Tibial artery (tissue), 4 donors: ENCODE results near the gene G0S2.

Experiments
- DNase-seq, 2 donors: peaks; one replicate each; pipeline ENCODE4 v3.0.0-alpha.2; 2019
- H3K27ac ChIP-seq, 2 donors: fragments of 200-600 bp; sonication (generic) in 1 of 2; 1 replicate in 1 of 2; 2 replicates in 1 of 2; pipeline ENCODE4 v1.5.1; 2018 to 2019; ENCODE audit warnings: mild to moderate bottlenecking in 1 of 2
- H3K27me3 ChIP-seq, 2 donors: fragments of 200-600 bp; sonication (generic) in 1 of 2; one replicate each; pipeline versions ENCODE4 v1.5.1 to v1.6.0; 2016 to 2019
- H3K36me3 ChIP-seq, 3 donors: fragments of 200-600 bp; sonication (generic) in 2 of 3; one replicate each; pipeline ENCODE4 v1.5.1; 2016 to 2019; ENCODE audit warnings: mild to moderate bottlenecking in 2 of 3
- H3K4me1 ChIP-seq, 4 donors: fragments of 200-600 bp; sonication (generic) in 2 of 4; 1 replicate in 3 of 4; 2 replicates in 1 of 4; pipeline ENCODE4 v1.5.1; 2016 to 2019
- H3K4me3 ChIP-seq, 2 donors: fragments of 200-600 bp; sonication (generic) in 1 of 2; 1 replicate in 1 of 2; 2 replicates in 1 of 2; pipeline ENCODE4 v1.5.1; 2018 to 2019; ENCODE audit warnings: mild to moderate bottlenecking in 2 of 2
- H3K9me3 ChIP-seq, 3 donors: fragments of 200-600 bp; sonication (generic) in 1 of 3; one replicate each; pipeline ENCODE4 v1.5.1; 2016 to 2019
- CTCF ChIP-seq, 2 experiments: fragments of 200-600 bp in 1 of 2; fragments of 450-650 bp in 1 of 2; IDR thresholded peaks; one replicate each; pipeline ENCODE4 v1.5.1; 2017 to 2019; ENCODE audit warnings: antibody characterized with exemption in 2 of 2, mild to moderate bottlenecking in 1 of 2, moderate library complexity in 1 of 2
- intact Hi-C: fragments of 100-400 bp; cut with DNase I; formaldehyde crosslinking; loops from one replicate; pipeline ENCODE4 v1.15.0; 2023; ENCODE audit warnings: low total_unique reads

The G0S2 gene

GRCh38 chr1:209646558-209646957, 28.7 kb upstream of the G0S2 start:
- H3K4me1 ChIP-seq = peaks cover 0 to 39% (median 32%) of the 10 kb centered on the region in 4 donors
- H3K9me3 ChIP-seq = no peaks in the 10 kb centered on the region
- TF ChIP-seq CTCF (IDR thresholded peaks at IDR 0.05) = no peak
- intact Hi-C loops = no loop called here
- H3K4me3 ChIP-seq = no peak overlapping the region
- DNase-seq = no peak
- H3K27ac ChIP-seq = no peak overlapping the region
- no peaks in the 10 kb centered on the region for H3K36me3 ChIP-seq
- no peaks in the 10 kb centered on the region for H3K27me3 ChIP-seq

GRCh38 chr1:209647156-209647555, 28.1 kb upstream of the G0S2 start:
- no peak overlapping the region for H3K4me3 ChIP-seq
- DNase-seq = no peak
- H3K36me3 ChIP-seq = no peaks in the 10 kb centered on the region
- no peaks in the 10 kb centered on the region for H3K27me3 ChIP-seq
- intact Hi-C loops = no loop called here
- no peak for TF ChIP-seq CTCF (IDR thresholded peaks at IDR 0.05)
- peaks cover 0 to 36% (median 30%) of the 10 kb centered on the region in 4 donors for H3K4me1 ChIP-seq
- no peak overlapping the region for H3K27ac ChIP-seq
- no peaks in the 10 kb centered on the region for H3K9me3 ChIP-seq

DNA sequence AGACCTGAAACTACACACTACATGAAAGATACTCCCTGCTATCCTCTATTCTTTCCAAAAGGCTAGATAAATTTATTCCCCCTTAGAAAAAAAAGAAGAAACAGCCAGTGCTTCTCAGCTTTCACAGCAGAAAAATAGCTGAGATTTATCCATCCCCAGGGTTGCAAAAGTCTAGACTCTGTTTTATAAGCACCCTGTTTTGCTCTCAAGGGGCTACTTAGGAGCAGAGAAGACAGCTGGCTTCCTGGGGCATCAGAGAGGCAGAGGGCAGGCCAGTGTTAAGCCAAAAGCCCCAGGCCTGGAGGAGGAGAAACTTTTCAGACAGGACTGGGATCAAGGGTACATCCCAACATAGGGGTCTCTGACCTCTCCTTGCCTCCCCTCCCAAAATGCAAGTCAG, 26.9 kb upstream of the G0S2 start:
- Histone ChIP-seq H3K9me3 (no peaks in the 10 kb centered on the region), H3K27ac (peak overlapping the region in 1 of 2 donors; percentile 26), H3K36me3 (no peaks in the 10 kb centered on the region), H3K27me3 (no peaks in the 10 kb centered on the region), H3K4me1 (peaks cover 0 to 34% (median 28%) of the 10 kb centered on the region in 4 donors), H3K4me3 (no peak overlapping the region)
- DNase-seq = no peak
- intact Hi-C loops = no loop called here
- TF ChIP-seq CTCF (IDR thresholded peaks at IDR 0.05) = no peak

- peaks cover 0 to 29% (median 25%) of the 10 kb centered on the region in 4 donors for H3K4me1 ChIP-seq
- TF ChIP-seq CTCF (IDR thresholded peaks at IDR 0.05) = no peak
- H3K27me3 ChIP-seq = no peaks in the 10 kb centered on the region
- no peaks in the 10 kb centered on the region for H3K9me3 ChIP-seq
- peak overlapping the region; percentile 26 to 34 for H3K27ac ChIP-seq
- no peak overlapping the region for H3K4me3 ChIP-seq
- DNase-seq = no peak
- no peaks in the 10 kb centered on the region for H3K36me3 ChIP-seq
- intact Hi-C loops = no loop called here
These were observed 26.1 kb upstream of the G0S2 start for GRCh38 chr1:209648931-209649776.

DNA sequence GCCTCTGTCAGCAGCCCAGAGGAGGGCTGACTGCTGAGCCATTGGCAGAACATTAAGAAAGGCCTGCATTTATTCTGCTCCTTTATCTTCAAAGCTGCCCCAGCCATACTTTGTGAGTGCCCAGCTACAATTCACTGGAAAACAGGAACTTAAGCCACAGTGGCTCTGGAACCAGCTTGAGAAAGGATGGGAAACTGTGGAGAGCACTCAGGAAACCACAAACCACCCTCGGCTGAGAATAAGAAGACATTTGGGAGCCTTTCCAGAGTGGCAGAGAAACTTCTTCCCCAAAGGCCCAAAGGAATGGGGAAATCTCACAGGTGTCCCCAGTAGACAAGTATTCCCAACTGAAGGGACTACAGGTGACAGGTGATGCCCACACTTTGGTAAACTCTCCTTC, 24.8 kb upstream of the G0S2 start:
- Histone ChIP-seq H3K36me3 (no peaks in the 10 kb centered on the region), H3K27ac (no peak overlapping the region), H3K4me1 (peaks cover 0 to 29% (median 24%) of the 10 kb centered on the region in 4 donors), H3K27me3 (no peaks in the 10 kb centered on the region), H3K9me3 (no peaks in the 10 kb centered on the region), H3K4me3 (no peak overlapping the region)
- DNase-seq = no peak
- TF ChIP-seq CTCF (IDR thresholded peaks at IDR 0.05) = no peak
- intact Hi-C loops = no loop called here
